B cell (primary cell): ENCODE measurements around the gene SIL1. TPM values are rescaled to one million over a fixed set of nuclear protein-coding genes. Genes with fewer than 3 reads are reported as not detected.

Experiments used
- ATAC-seq: fragments of 200-7000 bp; cut with Tn5 transposase; one replicate; pipeline ENCODE4 v1.10.0; 2021; ENCODE audit warnings: low read depth, mild to moderate bottlenecking, moderate number of reproducible peaks, moderate library complexity
- CTCF ChIA-PET: fragments of 350-600 bp; sonication (Branson Sonifier 250); formaldehyde crosslinking; loops from one replicate; lab custom pipeline; 2021; ENCODE audit warnings: antibody characterized with exemption, inconsistent platforms; lab: Charles Lee
- POLR2A ChIA-PET: fragments of 350-600 bp; sonication (Branson Sonifier 250); formaldehyde crosslinking; loops from one replicate; lab custom pipeline; 2021; ENCODE audit warnings: antibody characterized with exemption; lab: Charles Lee
- DNase-seq: peaks from one replicate; pipeline ENCODE4 v3.0.0; 2013
- H2AFZ ChIP-seq: 2 replicates; pipeline ENCODE4 v1.6.1; 2012; ENCODE audit warnings: mild to moderate bottlenecking, low read depth, low read length; ENCODE audit not compliant: insufficient read depth, poor library complexity, severe bottlenecking
- H3K27ac ChIP-seq, 2 donors: 1 replicate in 1 of 2; 2 replicates in 1 of 2; pipeline ENCODE4 v1.5.1; 2012 to 2013; ENCODE audit warnings: low read length in 2 of 2, mild to moderate bottlenecking in 2 of 2, moderate library complexity in 1 of 2
- H3K27me3 ChIP-seq, 4 experiments: fragments of 200-600 bp in 1 of 4; sonication (generic) in 1 of 4; replicated peaks in 1 of 4; 1 replicate in 2 of 4; 2 replicates in 2 of 4; pipeline versions ENCODE4 v1.6.1 to v1.7.0; 2013 to 2016; ENCODE audit warnings: low read length in 3 of 4, mild to moderate bottlenecking in 2 of 4, mixed read lengths in 1 of 4, moderate library complexity in 1 of 4; ENCODE audit not compliant: insufficient read depth in 4 of 4, control insufficient read depth in 3 of 4; ENCODE audit errors: control extremely low read depth in 1 of 4
- H3K36me3 ChIP-seq, 2 experiments: replicated peaks in 1 of 2; 1 replicate in 1 of 2; 2 replicates in 1 of 2; pipeline versions ENCODE4 v1.6.1 to v1.7.1; 2013; ENCODE audit warnings: low read length in 1 of 2; ENCODE audit not compliant: insufficient read depth in 2 of 2, control insufficient read depth in 1 of 2; ENCODE audit errors: control extremely low read depth in 1 of 2, extremely low read depth in 1 of 2
- H3K4me1 ChIP-seq, 2 donors: fragments of 200-600 bp in 1 of 2; sonication (generic) in 1 of 2; 1 replicate in 1 of 2; 2 replicates in 1 of 2; pipeline versions ENCODE4 v1.5.1 to v1.6.1; 2013 to 2017; ENCODE audit warnings: low read length in 2 of 2; ENCODE audit not compliant: control insufficient read depth in 2 of 2, insufficient read depth in 2 of 2
- H3K4me2 ChIP-seq: replicated peaks from 2 replicates; pipeline ENCODE3; 2012; ENCODE audit warnings: mild to moderate bottlenecking, low read depth, low read length; ENCODE audit not compliant: poor library complexity, severe bottlenecking
- H3K4me3 ChIP-seq, 5 experiments: fragments of 200-600 bp in 1 of 5; sonication (generic) in 1 of 5; 1 replicate in 3 of 5; 2 replicates in 2 of 5; pipeline versions ENCODE4 v1.5.1 to v1.7.0; 2011 to 2016; ENCODE audit warnings: low read length in 4 of 5, mild to moderate bottlenecking in 4 of 5, low read depth in 2 of 5, control low read depth in 1 of 5, moderate library complexity in 1 of 5; ENCODE audit not compliant: insufficient read depth in 1 of 5; ENCODE audit errors: control extremely low read depth in 1 of 5, extremely low read depth in 1 of 5
- H3K79me2 ChIP-seq: fragments of 200-600 bp; sonication (generic); one replicate; pipeline ENCODE4 v1.6.0; 2016; ENCODE audit warnings: low read length; ENCODE audit not compliant: control insufficient read depth, insufficient read depth
- H3K9ac ChIP-seq: fragments of 200-600 bp; sonication (generic); 2 replicates; pipeline ENCODE4 v1.6.1; 2017; ENCODE audit warnings: mild to moderate bottlenecking, low read length, moderate library complexity
- H3K9me3 ChIP-seq, 3 donors: one replicate each; pipeline versions ENCODE4 v1.6.1 to v1.7.1; 2013; ENCODE audit warnings: low read length in 2 of 3; ENCODE audit not compliant: control insufficient read depth in 2 of 3, insufficient read depth in 1 of 3; ENCODE audit errors: control extremely low read depth in 1 of 3
- H4K20me1 ChIP-seq: 2 replicates; pipeline ENCODE4 v1.6.0; 2012; ENCODE audit warnings: mild to moderate bottlenecking, low read length; ENCODE audit not compliant: insufficient read depth, control insufficient read depth, poor library complexity, severe bottlenecking
- H3K27ac Mint-ChIP-seq: one replicate; pipeline ENCODE4 v1.8.0; 2021; ENCODE audit warnings: mixed read lengths
- H3K27me3 Mint-ChIP-seq: one replicate; pipeline ENCODE4 v1.8.0; 2021; ENCODE audit warnings: mixed read lengths
- H3K4me1 Mint-ChIP-seq: one replicate; pipeline ENCODE4 v1.8.0; 2021; ENCODE audit warnings: mixed read lengths
- H3K4me3 Mint-ChIP-seq: one replicate; pipeline ENCODE4 v1.8.0; 2021; ENCODE audit warnings: mixed read lengths
- H3K9me3 Mint-ChIP-seq: one replicate; pipeline ENCODE4 v1.8.0; 2022; ENCODE audit warnings: mixed read lengths; ENCODE audit not compliant: insufficient read depth
- EZH2 ChIP-seq: IDR thresholded peaks from 2 replicates; pipeline ENCODE4 v1.6.1; 2012; ENCODE audit warnings: borderline replicate concordance, low read depth, mild to moderate bottlenecking, moderate library complexity, low read length; ENCODE audit not compliant: insufficient read depth, poor library complexity, severe bottlenecking
- WGBS: methylation state at CpG from one replicate; pipeline ENCODE4 v1.1.5; 2013; ENCODE audit warnings: missing lambda C conversion rate; ENCODE audit not compliant: insufficient coverage; 5-methylcytosine and 5-hydroxymethylcytosine counted together
- intact Hi-C: fragments of 100-400 bp; cut with micrococcal nuclease; formaldehyde crosslinking; loops from one replicate; pipeline ENCODE4 v1.10.0; 2022
- polyA plus RNA-seq: library from polyadenylated mRNA; depleted of rRNA; stranded (reverse); fragments of >200 nt; gene quantifications from 2 replicates; pipeline ENCODE4 v1.2.3, GENCODE V29; 2012
- total RNA-seq, 2 donors: library from RNA; stranded (reverse); fragments of 120-200 nt in 1 of 2; gene quantifications; 1 replicate in 1 of 2; 2 replicates in 1 of 2; pipeline versions ENCODE4 v1.2.3 to v1.2.4, GENCODE V29; 2013 to 2022
- TF ChIP-seq, protein P1 (sequence below): fragments of 200-600 bp; IDR thresholded peaks from one replicate; pipeline ENCODE4 v1.8.0; 2022; ENCODE audit warnings: antibody characterized with exemption, mild to moderate bottlenecking

The SIL1 gene
- total and polyA plus RNA-seq, 2 donors (not counting 1 experiment from before 2014, with no cell fraction given), result 16.9 to 19.8 TPM

DNA sequence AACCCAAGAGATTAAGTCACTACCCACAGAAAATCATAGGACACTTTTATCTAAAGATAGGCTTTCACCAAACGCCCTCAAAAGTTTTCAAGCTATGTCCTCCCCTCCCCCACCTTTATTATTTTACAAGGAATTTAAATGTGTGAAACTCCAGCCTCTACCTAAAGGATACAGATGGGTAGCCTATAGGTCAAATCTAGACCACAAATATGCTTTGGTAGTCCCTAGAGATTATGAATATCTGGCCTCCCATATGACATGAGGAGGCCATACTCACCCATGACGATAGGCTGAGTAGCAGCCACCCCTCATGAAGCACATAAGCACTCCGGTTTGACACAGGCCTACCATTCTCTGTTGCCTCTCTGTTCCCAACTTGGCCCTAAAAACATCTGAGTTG is 11.9 kb downstream of the SIL1 start:
- H3K27me3 ChIP-seq, result no peaks in the 10 kb centered on the region
- no peaks in the 10 kb centered on the region for H3K27me3 Mint-ChIP-seq
- H3K27ac ChIP-seq, result no peak overlapping the region
- no peak overlapping the region for H3K4me3 ChIP-seq
- ATAC-seq (no peak), DNase-seq (no peak)
- H3K9me3 ChIP-seq, result no peaks in the 10 kb centered on the region
- no peaks in the 10 kb centered on the region for H3K9me3 Mint-ChIP-seq
- no peak overlapping the region for H3K9ac ChIP-seq
- H3K79me2 ChIP-seq, result peaks cover 39% of the 10 kb centered on the region
- peaks cover 12 to 14% of the 10 kb centered on the region in 2 donors for H3K4me1 ChIP-seq
- H2AFZ ChIP-seq, result no peak overlapping the region
- H3K36me3 ChIP-seq, result no peaks in the 10 kb centered on the region
- peaks cover 28% of the 10 kb centered on the region for H3K4me1 Mint-ChIP-seq
- intact Hi-C loops, result no loop called here
- H4K20me1 ChIP-seq, result no peaks in the 10 kb centered on the region
- WGBS, result 95% methylated on average over 2 of the region's 3 CpGs
- H3K4me3 Mint-ChIP-seq, result no peak overlapping the region
- POLR2A ChIA-PET, result no interaction called here
- CTCF ChIA-PET, result no interaction called here
- H3K4me2 ChIP-seq, result no peak overlapping the region
- H3K27ac Mint-ChIP-seq, result no peak overlapping the region
- TF ChIP-seq, protein P1, sequence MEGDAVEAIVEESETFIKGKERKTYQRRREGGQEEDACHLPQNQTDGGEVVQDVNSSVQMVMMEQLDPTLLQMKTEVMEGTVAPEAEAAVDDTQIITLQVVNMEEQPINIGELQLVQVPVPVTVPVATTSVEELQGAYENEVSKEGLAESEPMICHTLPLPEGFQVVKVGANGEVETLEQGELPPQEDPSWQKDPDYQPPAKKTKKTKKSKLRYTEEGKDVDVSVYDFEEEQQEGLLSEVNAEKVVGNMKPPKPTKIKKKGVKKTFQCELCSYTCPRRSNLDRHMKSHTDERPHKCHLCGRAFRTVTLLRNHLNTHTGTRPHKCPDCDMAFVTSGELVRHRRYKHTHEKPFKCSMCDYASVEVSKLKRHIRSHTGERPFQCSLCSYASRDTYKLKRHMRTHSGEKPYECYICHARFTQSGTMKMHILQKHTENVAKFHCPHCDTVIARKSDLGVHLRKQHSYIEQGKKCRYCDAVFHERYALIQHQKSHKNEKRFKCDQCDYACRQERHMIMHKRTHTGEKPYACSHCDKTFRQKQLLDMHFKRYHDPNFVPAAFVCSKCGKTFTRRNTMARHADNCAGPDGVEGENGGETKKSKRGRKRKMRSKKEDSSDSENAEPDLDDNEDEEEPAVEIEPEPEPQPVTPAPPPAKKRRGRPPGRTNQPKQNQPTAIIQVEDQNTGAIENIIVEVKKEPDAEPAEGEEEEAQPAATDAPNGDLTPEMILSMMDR, result no peak
- no peak for TF ChIP-seq EZH2

DNA sequence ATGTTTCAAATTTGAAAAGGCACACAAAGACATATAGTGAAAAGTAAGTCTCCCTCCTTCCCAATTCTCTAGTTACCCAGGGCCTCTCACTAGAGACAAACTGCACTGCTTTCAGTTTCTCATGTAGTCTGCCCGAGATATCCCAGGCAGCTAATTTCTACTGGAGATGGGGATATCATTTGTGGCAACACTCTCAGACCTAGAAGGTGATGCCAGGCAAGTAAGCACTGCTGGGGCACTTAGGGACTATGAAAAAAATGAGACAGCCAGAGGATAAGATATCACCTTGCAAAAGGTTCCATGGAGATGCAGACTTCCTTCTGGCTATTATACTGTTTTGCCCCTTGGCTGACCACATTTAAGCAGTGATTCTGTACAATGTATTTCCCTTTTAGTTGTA is 12.6 kb downstream of the SIL1 start:
- ChIA-PET POLR2A (no interaction called here), CTCF (no interaction called here)
- Mint-ChIP-seq H3K4me3 (no peak overlapping the region), H3K4me1 (peaks cover 33% of the 10 kb centered on the region), H3K9me3 (no peaks in the 10 kb centered on the region), H3K27me3 (no peaks in the 10 kb centered on the region), H3K27ac (no peak overlapping the region)
- peaks cover 39% of the 10 kb centered on the region for H3K79me2 ChIP-seq
- ATAC-seq (no peak), DNase-seq (no peak)
- no peaks in the 10 kb centered on the region for H3K27me3 ChIP-seq
- intact Hi-C loops, result no loop called here
- H3K4me2 ChIP-seq, result no peak overlapping the region
- H3K9ac ChIP-seq, result no peak overlapping the region
- H2AFZ ChIP-seq, result no peak overlapping the region
- H3K9me3 ChIP-seq, result no peaks in the 10 kb centered on the region
- no peak overlapping the region for H3K4me3 ChIP-seq
- H3K4me1 ChIP-seq, result peaks cover 12 to 14% of the 10 kb centered on the region in 2 donors
- WGBS, result no CpG with 5 or more reads among the region's 1 CpG
- H3K36me3 ChIP-seq, result no peaks in the 10 kb centered on the region
- no peak for TF ChIP-seq EZH2
- TF ChIP-seq, protein P1, result no peak
- no peak overlapping the region for H3K27ac ChIP-seq
- no peaks in the 10 kb centered on the region for H4K20me1 ChIP-seq
